Endodermal cell (in vitro differentiated cells): Measurements from ENCODE around the gene APBA1. TPM values are rescaled to one million over a fixed set of nuclear protein-coding genes. Genes with fewer than 3 reads are reported as not detected.

Experiments
- DNase-seq: peaks from one replicate; pipeline ENCODE4 v3.0.0-alpha.2; 2017
- H3K27ac ChIP-seq: 2 replicates; pipeline ENCODE4 v1.5.1; 2013; ENCODE audit warnings: mild to moderate bottlenecking, low read depth, low read length, moderate library complexity
- H3K27me3 ChIP-seq: 2 replicates; pipeline ENCODE4 v1.6.1; 2013; ENCODE audit warnings: mild to moderate bottlenecking, low read length, moderate library complexity; ENCODE audit not compliant: insufficient read depth, control insufficient read depth, poor library complexity, severe bottlenecking
- H3K36me3 ChIP-seq: 2 replicates; pipeline ENCODE4 v1.7.0; 2013; ENCODE audit warnings: mild to moderate bottlenecking, low read length, moderate library complexity; ENCODE audit not compliant: control insufficient read depth, insufficient read depth
- H3K4me1 ChIP-seq: one replicate; pipeline ENCODE4 v1.7.0; 2013; ENCODE audit warnings: low read length; ENCODE audit not compliant: control insufficient read depth, insufficient read depth
- H3K4me3 ChIP-seq: 2 replicates; pipeline ENCODE4 v1.5.1; 2013; ENCODE audit warnings: mild to moderate bottlenecking, low read length, moderate library complexity
- H3K9ac ChIP-seq: 2 replicates; pipeline ENCODE4 v1.6.1; 2013; ENCODE audit warnings: mild to moderate bottlenecking, low read length, moderate library complexity; ENCODE audit not compliant: poor library complexity, severe bottlenecking; ENCODE audit errors: extremely low read depth
- H3K9me3 ChIP-seq: 2 replicates; pipeline ENCODE4 v1.6.1; 2013; ENCODE audit warnings: mild to moderate bottlenecking, low read length, moderate library complexity; ENCODE audit not compliant: control insufficient read depth
- H3K27ac Mint-ChIP-seq: 2 replicates; pipeline ENCODE4 v1.8.0; 2020; ENCODE audit warnings: mixed read lengths
- H3K27me3 Mint-ChIP-seq: 2 replicates; pipeline ENCODE4 v1.8.0; 2021; ENCODE audit warnings: mild to moderate bottlenecking, mixed read lengths; ENCODE audit not compliant: insufficient read depth
- H3K36me3 Mint-ChIP-seq: 2 replicates; pipeline ENCODE4 v1.8.0; 2020; ENCODE audit warnings: low read depth, mixed read lengths
- H3K4me1 Mint-ChIP-seq: 2 replicates; pipeline ENCODE4 v1.8.0; 2020; ENCODE audit warnings: mixed read lengths
- H3K4me3 Mint-ChIP-seq: 2 replicates; pipeline ENCODE4 v1.8.0; 2020; ENCODE audit warnings: mild to moderate bottlenecking, moderate library complexity, mixed read lengths
- H3K9me3 Mint-ChIP-seq: 2 replicates; pipeline ENCODE4 v1.8.0; 2020; ENCODE audit warnings: mild to moderate bottlenecking, mixed read lengths
- CTCF ChIP-seq: fragments of 200-600 bp; sonication (generic); conservative IDR thresholded peaks from 2 replicates; pipeline ENCODE4 v1.5.0; 2021; ENCODE audit warnings: antibody characterized with exemption, mild to moderate bottlenecking
- WGBS, 2 experiments: methylation state at CpG; one replicate each; pipeline versions ENCODE4 v1.1.5 to v1.1.7; 2013; ENCODE audit warnings: missing lambda C conversion rate in 2 of 2, mixed read lengths in 1 of 2; ENCODE audit not compliant: insufficient coverage in 1 of 2, insufficient read length in 1 of 2; 5-methylcytosine and 5-hydroxymethylcytosine counted together
- total RNA-seq, 2 donors: library from RNA; stranded (reverse); fragmentation: NEBNext Ultra II Directional in 1 of 2; extraction: Animal tissue kit (Norgen Biotek cat#: 25700) in 1 of 2; gene quantifications; 2 replicates in 1 of 2; 3 replicates in 1 of 2; pipeline ENCODE4 v1.2.1, GENCODE V29; 2021

The APBA1 gene
- total RNA-seq, 2 donors from 2014 or later: 0.51 to 0.75 TPM

DNA sequence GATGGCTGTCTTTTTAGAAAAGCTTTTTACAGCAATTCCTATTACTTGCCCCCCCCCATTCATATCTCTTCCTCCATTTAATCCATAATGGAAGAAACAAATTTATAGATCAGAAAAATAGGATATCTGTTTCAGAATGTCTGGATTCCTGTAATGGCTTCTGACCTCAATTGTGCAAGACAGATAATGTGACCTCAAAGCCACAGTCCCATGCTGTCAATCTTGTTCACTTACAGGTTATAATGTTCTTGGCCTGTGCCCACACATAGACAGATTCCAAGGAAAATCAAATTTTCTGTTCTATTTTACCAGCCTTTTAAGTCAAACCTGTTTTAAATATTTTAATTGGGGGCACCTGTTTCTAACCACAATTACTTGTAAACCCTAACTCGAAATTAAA lies 203.8 kb downstream of the APBA1 start:
- no peaks in the 10 kb centered on the region for H3K9me3 Mint-ChIP-seq
- Histone ChIP-seq H3K9ac (no peak overlapping the region), H3K27ac (no peak overlapping the region), H3K27me3 (no peaks in the 10 kb centered on the region), H3K9me3 (no peaks in the 10 kb centered on the region), H3K4me3 (no peak overlapping the region), H3K36me3 (no peaks in the 10 kb centered on the region), H3K4me1 (no peaks in the 10 kb centered on the region)
- peaks cover 2% of the 10 kb centered on the region for H3K4me1 Mint-ChIP-seq
- DNase-seq: no peak
- H3K4me3 Mint-ChIP-seq: no peak overlapping the region
- H3K27ac Mint-ChIP-seq: no peak overlapping the region
- H3K36me3 Mint-ChIP-seq: no peaks in the 10 kb centered on the region
- WGBS, 2 experiments: 100% methylated on average over 1 of the region's 1 CpG; no CpG with 5 or more reads in 1 of the 2 experiments
- TF ChIP-seq CTCF: no peak
- peaks cover 3% of the 10 kb centered on the region for H3K27me3 Mint-ChIP-seq

- Histone ChIP-seq H3K4me3 (no peak overlapping the region), H3K36me3 (no peaks in the 10 kb centered on the region), H3K27ac (no peak overlapping the region), H3K4me1 (peaks cover 3% of the 10 kb centered on the region), H3K9ac (no peak overlapping the region), H3K27me3 (no peaks in the 10 kb centered on the region), H3K9me3 (no peaks in the 10 kb centered on the region)
- WGBS, 2 experiments: 92 to 98% methylated on average over 5 to 8 of the region's 8 CpGs
- no peak for DNase-seq
- no peak for TF ChIP-seq CTCF
- H3K4me3 Mint-ChIP-seq: no peak overlapping the region
- peaks cover 4% of the 10 kb centered on the region for H3K4me1 Mint-ChIP-seq
- H3K36me3 Mint-ChIP-seq: no peaks in the 10 kb centered on the region
- H3K27ac Mint-ChIP-seq: no peak overlapping the region
- H3K9me3 Mint-ChIP-seq: no peaks in the 10 kb centered on the region
- peaks cover 3% of the 10 kb centered on the region for H3K27me3 Mint-ChIP-seq
These were observed 206.0 kb downstream of the APBA1 start for GRCh38 chr9:69466151-69466550.

GRCh38 chr9:69465473-69465872 lies 206.7 kb downstream of the APBA1 start:
- no peaks in the 10 kb centered on the region for H3K9me3 ChIP-seq
- H3K9ac ChIP-seq: no peak overlapping the region
- no peaks in the 10 kb centered on the region for H3K36me3 Mint-ChIP-seq
- no peaks in the 10 kb centered on the region for H3K9me3 Mint-ChIP-seq
- WGBS, 2 experiments: 80 to 93% methylated on average over 1 to 3 of the region's 3 CpGs
- H3K27ac Mint-ChIP-seq: no peak overlapping the region
- DNase-seq: no peak
- peaks cover 4% of the 10 kb centered on the region for H3K4me1 Mint-ChIP-seq
- no peak for TF ChIP-seq CTCF
- H3K27ac ChIP-seq: no peak overlapping the region
- H3K27me3 ChIP-seq: no peaks in the 10 kb centered on the region
- H3K36me3 ChIP-seq: no peaks in the 10 kb centered on the region
- H3K4me1 ChIP-seq: peaks cover 3% of the 10 kb centered on the region
- H3K4me3 Mint-ChIP-seq: no peak overlapping the region
- peaks cover 3% of the 10 kb centered on the region for H3K27me3 Mint-ChIP-seq
- H3K4me3 ChIP-seq: no peak overlapping the region
